C4-2B (cell line): Measurements from ENCODE around the gene NDUFS8.

Experiments
- CTCF ChIP-seq: fragments of 450-650 bp; conservative IDR thresholded peaks from 2 replicates; pipeline ENCODE4 v1.5.1; 2017; ENCODE audit warnings: mild to moderate bottlenecking
- ZFX ChIP-seq: fragments of 450-650 bp; IDR thresholded peaks from 2 replicates; pipeline ENCODE4 v1.6.1; 2017

DNA sequence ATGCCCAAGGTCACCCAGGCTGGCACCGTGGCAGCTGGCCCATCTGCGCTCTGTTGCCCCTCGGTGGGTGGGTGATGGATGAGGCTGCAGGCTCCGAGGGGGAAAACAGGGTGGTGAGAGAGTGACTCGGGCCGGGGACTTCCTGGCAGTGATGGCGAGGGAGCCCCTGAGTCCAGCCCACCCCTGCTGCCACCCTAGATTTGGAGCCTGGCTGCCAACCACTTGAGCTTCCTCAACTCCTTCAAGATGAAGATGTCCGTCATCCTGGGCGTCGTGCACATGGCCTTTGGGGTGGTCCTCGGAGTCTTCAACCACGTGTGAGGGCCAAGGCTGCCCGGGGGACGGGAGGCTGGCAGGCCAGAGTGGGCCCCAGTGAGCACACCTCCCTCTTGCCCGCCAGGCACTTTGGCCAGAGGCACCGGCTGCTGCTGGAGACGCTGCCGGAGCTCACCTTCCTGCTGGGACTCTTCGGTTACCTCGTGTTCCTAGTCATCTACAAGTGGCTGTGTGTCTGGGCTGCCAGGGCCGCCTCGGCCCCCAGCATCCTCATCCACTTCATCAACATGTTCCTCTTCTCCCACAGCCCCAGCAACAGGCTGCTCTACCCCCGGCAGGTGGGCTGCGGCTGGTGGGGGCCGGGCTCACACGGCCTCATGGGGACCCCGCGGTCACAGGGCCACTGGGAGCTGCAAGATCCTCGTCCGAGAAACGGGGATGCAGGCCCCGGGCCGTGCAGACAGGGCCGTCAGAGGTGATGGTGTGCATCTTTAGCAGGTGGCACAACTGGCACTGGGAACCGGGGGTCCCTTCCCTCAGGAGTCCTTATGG, 18.4 kb downstream of the NDUFS8 start:
- TF ChIP-seq CTCF (no peak), ZFX (no peak)
